Keratinocyte (primary cell): ENCODE measurements around the gene DIAPH1.

Experiments
- CTCF ChIP-seq, 3 experiments: IDR thresholded peaks in 1 of 3; conservative IDR thresholded peaks in 1 of 3; optimal IDR thresholded peaks in 1 of 3; 2 replicates in 2 of 3; 3 replicates in 1 of 3; pipeline versions ENCODE3 to v1.5.1; 2011; ENCODE audit warnings: low read length in 3 of 3, mild to moderate bottlenecking in 3 of 3, moderate library complexity in 2 of 3, control low read depth in 1 of 3, inconsistent platforms in 1 of 3; ENCODE audit not compliant: insufficient read depth in 2 of 3; ENCODE audit errors: extremely low read depth in 1 of 3
- EZH2 ChIP-seq: IDR thresholded peaks from one replicate; pipeline ENCODE4 v1.6.1; 2012; ENCODE audit warnings: inconsistent platforms, mild to moderate bottlenecking, low read length, moderate library complexity

DNA sequence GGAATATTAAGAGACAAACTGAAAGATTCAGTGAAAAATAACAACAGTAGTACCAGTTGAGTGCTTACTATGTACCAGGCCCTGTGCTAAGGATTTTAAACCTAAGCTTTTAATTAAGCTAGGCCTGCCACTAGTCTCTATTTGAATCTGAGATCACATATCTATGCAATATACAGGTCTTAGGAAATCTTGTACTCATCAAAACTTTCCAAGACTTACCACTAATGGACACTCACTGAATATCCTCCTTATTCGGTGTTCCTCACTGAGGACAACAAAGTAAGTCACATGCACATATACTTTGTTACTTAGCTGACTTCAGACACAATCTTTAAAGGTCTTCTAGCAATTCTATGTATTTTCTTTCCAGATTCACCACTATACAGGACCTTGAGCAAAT is 32.6 kb downstream of the DIAPH1 start:
- TF ChIP-seq CTCF (optimal IDR thresholded peaks at IDR 0.05 in 1 of 3, IDR thresholded peaks at IDR 0.05 in 1 of 3, conservative IDR thresholded peaks at IDR 0.05 in 1 of 3; ENCODE audit: extremely low read depth in 1 of 3, insufficient read depth in 2 of 3, low read length in 3 of 3) (no peak), EZH2 (no peak)
